WERI-Rb-1 (cell line): ENCODE measurements around the gene CEACAM19.
"Not testable (repeated sequence)": the region's sequence is repeated elsewhere in the genome, so short reads cannot be mapped to it uniquely, and the experiment has no call there.

Source experiments
- DNase-seq: peaks from one replicate; pipeline ENCODE4 v3.0.0-alpha.2; 2020
- H3K27ac ChIP-seq: fragments of 250-450 bp; sonication (Bioruptor Pico); 2 replicates; pipeline ENCODE4 v1.5.1; 2020; ENCODE audit warnings: mild to moderate bottlenecking, moderate library complexity
- H3K27me3 ChIP-seq: fragments of 250-450 bp; sonication (Bioruptor Pico); 2 replicates; pipeline ENCODE4 v1.5.1; 2021; ENCODE audit warnings: mild to moderate bottlenecking, low read depth, moderate library complexity; ENCODE audit not compliant: insufficient read depth, severe bottlenecking
- H3K36me3 ChIP-seq: fragments of 250-450 bp; sonication (Bioruptor Pico); 2 replicates; pipeline ENCODE4 v1.5.1; 2020; ENCODE audit warnings: mild to moderate bottlenecking, moderate library complexity
- H3K4me3 ChIP-seq: 2 replicates; pipeline ENCODE4 v1.5.1; 2011; ENCODE audit warnings: low read depth, mild to moderate bottlenecking, control low read depth, low read length
- H3K9me3 ChIP-seq: fragments of 250-450 bp; sonication (Bioruptor Pico); 2 replicates; pipeline ENCODE4 v1.5.1; 2021; ENCODE audit warnings: mild to moderate bottlenecking, moderate library complexity; ENCODE audit not compliant: severe bottlenecking
- CTCF ChIP-seq: IDR thresholded peaks from 2 replicates; pipeline ENCODE4 v1.5.1; 2011; ENCODE audit warnings: low read depth, mild to moderate bottlenecking, control low read depth, inconsistent platforms, low read length

Gene CEACAM19

GRCh38 chr19:44682807-44683206, 11.5 kb downstream of the CEACAM19 start:
- no peak overlapping the region for H3K27ac ChIP-seq
- peaks cover 8% of the 10 kb centered on the region for H3K36me3 ChIP-seq
- no peaks in the 10 kb centered on the region for H3K27me3 ChIP-seq
- TF ChIP-seq CTCF, result no peak
- no peak for DNase-seq
- no peak overlapping the region for H3K4me3 ChIP-seq
- no peaks in the 10 kb centered on the region for H3K9me3 ChIP-seq

GRCh38 chr19:44683434-44684210, 12.3 kb downstream of the CEACAM19 start:
- Histone ChIP-seq H3K36me3 (peaks cover 8% of the 10 kb centered on the region), H3K27ac (no peak overlapping the region), H3K27me3 (no peaks in the 10 kb centered on the region), H3K9me3 (no peaks in the 10 kb centered on the region), H3K4me3 (no peak overlapping the region)
- no peak for TF ChIP-seq CTCF
- DNase-seq, result no peak

GRCh38 chr19:44684396-44684795, 13.1 kb downstream of the CEACAM19 start:
- H3K36me3 ChIP-seq, H3K27ac ChIP-seq, H3K4me3 ChIP-seq, H3K9me3 ChIP-seq, H3K27me3 ChIP-seq, DNase-seq: not testable (repeated sequence)

- Histone ChIP-seq H3K27ac (no peak overlapping the region), H3K36me3 (peaks cover 8% of the 10 kb centered on the region), H3K4me3 (no peak overlapping the region; the same call in 1 of the 2 replicates), H3K27me3 (no peaks in the 10 kb centered on the region), H3K9me3 (no peaks in the 10 kb centered on the region)
- peak; percentile 78 for DNase-seq
- no peak for TF ChIP-seq CTCF
Observed at GRCh38 chr19:44684892-44685863, 13.9 kb downstream of the CEACAM19 start.

GRCh38 chr19:44685877-44686276, 14.6 kb downstream of the CEACAM19 start:
- no peak overlapping the region for H3K27ac ChIP-seq
- no peaks in the 10 kb centered on the region for H3K9me3 ChIP-seq
- no peak for TF ChIP-seq CTCF
- DNase-seq, result no peak
- H3K36me3 ChIP-seq, result peaks cover 6% of the 10 kb centered on the region; the same call in 1 of the 2 replicates
- no peak overlapping the region for H3K4me3 ChIP-seq
- H3K27me3 ChIP-seq, result no peaks in the 10 kb centered on the region

GRCh38 chr19:44686896-44687295, 15.6 kb downstream of the CEACAM19 start:
- Histone ChIP-seq H3K27ac (no peak overlapping the region), H3K27me3 (no peaks in the 10 kb centered on the region), H3K36me3 (0 out of 2 replicates have a peak, but pooled peaks cover 3% of the 10 kb centered on the region), H3K9me3 (no peaks in the 10 kb centered on the region), H3K4me3 (no peak overlapping the region)
- no peak for DNase-seq
- TF ChIP-seq CTCF, result no peak
